Midbrain (tissue), 1 donor: ENCODE data around the gene NDE1.
A peak's percentile ranks its signal among the peaks of the same experiment; 100 is the strongest.

Experiments
- DNase-seq: peaks from one replicate; lab custom pipeline; 2025; lab: John Stamatoyannopoulos, UW

NDE1 gene

DNA sequence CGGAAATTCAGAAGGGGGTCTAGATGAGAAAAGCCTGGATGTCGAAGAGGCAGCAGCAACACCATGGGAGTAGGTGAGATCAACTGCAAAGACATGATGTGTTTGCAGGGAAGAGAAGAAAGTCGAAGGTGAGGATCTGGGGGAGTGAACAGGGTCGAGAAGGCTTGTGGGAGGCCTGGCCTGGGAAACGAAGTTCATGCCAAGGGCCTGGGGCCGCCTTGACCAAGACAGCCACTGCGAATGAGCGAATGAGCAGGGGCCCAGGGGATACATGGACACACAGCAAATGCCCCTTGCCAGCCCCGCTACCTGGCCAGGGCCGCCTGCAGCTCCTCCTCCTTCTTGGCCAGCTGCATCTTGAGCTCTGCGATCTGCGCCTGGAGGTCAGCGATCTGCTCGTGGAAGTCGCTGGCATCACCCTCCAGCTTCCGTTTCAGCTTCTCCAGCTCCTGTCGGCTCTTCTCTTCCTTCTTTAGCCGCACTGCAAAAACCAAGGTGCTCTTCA lies 87.1 kb downstream of the NDE1 start:
- no peak for DNase-seq

DNA sequence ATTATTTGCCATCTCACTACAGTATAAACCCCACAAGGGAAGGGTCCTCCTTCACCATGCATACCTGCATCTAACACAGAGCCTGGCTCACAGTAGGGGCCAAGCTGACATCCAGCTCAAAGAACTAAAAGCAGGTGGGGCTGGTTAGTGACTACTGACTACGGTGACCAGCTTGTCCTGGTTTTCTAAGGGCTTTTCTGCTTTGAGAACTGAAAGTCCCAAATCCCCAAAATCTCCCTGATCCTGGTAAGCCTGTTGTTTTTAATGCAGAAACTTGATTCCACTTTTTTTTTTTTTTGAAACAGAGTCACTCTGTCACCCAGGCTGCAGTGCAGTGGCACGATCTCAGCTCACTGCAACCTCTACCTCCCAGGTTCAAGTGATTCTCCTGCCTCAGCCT lies 89.4 kb downstream of the NDE1 start:
- DNase-seq, result no peak

DNA sequence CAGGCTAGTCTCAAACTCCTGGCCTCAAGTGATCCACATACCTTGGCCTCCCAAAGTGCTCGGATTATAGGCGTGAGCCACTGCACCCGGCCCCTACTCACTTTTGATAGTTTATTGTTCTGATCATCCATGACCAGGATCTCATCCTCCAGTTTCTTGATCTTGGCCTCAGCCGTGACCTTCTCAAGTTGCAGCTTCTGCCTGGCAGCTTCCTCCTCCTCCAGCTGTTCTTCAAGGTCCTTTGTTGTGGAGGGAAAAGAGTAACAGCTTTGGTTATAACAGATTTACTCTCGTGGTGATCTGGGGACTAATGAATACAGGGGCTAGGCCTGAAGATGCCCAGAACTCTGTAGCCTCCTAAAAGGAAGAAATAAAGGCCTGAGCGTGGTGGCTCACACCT lies 89.9 kb downstream of the NDE1 start:
- DNase-seq, result no peak

DNA sequence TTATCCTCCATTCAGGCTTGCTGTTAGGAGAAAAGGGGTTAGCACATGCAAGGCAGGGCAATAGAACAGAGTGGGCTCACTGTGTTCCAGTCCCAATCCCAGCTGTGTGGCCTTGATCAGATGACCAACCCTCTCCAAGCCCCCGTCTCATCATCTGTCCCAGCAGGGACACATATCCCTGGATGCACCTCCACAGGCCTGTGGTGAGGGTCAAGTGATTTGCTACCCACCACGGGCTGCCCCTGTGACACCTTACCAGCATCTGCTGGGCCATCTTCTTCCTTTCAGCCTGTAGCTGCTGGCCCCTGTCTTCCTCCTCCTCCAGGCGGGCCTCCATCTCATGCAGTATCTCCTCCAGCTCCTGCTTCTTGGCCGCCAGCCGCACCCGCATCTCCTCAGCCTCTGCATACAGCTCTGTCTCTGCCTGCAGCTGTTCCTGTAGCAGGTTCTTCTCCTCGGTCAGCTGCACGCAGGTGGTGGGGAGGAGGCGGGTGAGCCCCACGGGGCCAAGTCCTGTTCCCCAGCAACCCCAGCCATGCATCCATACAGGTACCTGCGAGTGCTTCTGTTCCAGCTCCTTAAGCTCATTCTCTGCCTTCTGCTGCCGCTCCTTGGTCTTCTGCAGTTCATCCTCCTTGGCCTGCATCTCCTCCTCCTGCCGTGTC lies 91.3 kb downstream of the NDE1 start:
- no peak for DNase-seq

DNA sequence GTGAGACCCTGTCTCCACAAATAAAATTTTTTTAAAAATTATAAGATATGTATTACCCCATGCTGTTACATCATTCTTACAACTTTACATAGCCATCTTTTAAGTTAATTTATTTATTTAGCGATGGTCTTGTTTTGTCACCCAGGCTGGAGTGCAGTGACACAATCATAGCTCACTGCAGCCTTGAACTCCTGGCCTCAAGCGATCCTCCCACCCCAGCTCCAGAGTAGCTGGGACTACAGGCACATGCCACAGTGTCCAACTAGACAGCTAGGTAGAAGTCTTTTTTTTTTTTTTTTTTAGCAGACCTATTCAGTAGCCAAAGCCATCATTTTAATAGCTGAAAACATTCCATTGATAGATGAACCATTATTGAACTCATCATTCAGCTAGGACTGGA lies 92.7 kb downstream of the NDE1 start:
- DNase-seq, result no peak

DNA sequence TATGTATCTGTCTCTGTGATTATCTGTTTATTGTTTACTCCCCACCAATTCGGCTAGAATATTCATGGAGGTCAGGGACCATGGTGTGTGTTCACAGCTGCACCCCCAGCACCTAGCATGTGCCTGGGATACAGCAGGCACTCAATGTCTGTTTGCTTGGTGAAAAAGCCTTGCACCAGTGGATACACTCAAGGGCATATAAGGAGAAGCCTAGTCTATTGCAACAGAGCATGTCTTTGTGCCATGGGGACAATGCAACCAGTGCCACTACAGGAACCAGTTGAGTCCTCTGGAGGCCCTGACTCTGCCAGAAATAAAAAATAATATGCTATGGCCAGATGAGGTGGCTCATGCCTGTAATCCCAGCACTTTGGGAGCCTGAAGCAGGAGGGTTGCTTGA lies 93.6 kb downstream of the NDE1 start:
- DNase-seq, result no peak

DNA sequence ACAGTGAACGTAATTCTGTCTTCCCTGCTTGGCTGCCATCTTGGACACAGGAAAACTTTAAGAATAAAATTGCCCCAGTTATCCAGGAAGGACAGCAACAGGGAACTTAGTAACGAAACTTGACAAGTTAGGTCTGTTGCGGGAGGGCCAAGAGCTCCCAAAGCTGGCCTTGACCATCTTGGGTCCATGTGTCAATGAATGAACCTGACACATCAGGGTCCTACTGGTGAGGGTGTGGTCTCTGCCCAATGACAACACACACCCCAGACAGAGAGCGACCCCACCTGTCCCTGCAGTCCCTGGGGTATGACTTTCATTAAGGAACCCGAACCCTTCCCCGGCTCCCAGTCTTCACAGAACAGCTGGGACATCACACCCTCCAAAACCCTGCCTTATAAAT lies 96.3 kb downstream of the NDE1 start:
- no peak for DNase-seq

DNA sequence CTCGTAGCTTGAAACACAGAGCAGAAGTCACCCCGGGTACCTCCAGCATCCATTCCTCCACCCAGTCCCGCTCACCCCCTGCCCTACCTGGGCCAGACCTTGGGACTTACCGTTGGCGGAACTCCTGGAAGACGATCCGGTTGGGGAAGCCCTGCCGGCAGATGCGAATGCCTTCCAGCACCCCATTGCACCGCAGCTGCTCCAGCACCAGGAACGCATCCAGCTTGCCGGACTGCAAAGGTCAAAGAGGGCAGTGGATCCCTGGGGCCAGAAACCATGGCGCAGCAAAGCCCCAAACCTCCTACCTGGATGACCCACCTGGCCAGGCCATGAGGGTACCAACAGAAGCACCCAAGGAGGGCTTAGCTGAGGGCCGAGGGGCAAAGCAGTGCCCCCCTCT lies 97.9 kb downstream of the NDE1 start:
- DNase-seq, result no peak

DNA sequence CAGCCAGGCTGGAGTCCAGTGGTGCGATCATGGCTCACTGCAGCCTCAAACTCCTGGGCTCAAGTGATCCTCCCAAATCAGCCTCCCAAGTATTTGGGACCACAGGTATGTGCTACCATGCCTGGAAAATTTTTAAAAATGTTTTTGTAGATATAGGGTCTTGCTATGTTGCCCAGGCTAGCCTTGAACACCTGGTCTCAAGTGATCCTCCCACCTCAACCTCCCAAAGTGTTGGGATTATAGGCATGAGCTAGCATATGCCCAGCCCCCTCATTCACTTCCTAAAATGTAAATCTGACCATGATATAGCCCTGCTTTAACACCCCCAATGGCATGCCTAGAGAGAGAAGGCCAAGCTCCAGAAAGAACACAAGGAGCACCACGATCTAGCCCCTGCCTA lies 98.6 kb downstream of the NDE1 start:
- no peak for DNase-seq

DNA sequence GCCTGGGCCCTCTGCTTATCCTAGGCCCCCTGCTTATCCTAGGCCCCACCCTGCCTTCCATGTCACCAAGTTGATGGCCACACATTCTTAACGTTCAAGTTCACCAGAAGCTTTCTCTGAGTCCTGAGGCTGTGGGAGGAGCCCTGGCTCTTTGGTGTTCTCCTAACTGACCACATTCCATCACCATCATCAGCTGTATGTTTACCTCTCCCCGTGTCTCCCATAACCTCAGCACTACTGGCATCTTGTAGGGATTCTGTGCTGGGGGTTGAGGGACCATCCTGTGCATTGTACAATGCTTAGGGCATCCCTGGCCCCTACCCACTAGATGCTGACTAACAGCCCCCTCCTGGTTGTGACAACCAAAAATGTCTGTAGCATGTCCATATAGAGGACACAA lies 99.3 kb downstream of the NDE1 start:
- no peak for DNase-seq

DNA sequence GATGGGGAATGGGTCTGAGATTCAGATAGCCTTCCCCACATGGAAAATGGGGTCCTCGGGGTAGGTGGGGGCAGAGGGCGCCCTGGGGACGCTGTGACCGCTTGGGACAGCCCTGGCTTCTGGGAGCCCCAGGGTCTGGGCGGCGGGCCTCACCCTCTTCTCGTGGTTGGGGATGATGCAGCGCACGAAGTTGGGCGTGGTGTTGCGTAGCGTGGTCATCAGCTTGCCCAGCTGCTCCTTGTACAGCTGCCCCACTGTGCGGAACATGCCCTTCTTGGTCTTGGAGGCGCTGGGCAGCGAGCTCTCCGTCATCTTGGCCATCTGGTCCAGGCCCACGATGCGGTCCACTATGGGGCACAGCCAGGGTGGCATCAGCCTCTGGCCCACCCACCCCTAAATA lies 99.9 kb downstream of the NDE1 start:
- no peak for DNase-seq

DNA sequence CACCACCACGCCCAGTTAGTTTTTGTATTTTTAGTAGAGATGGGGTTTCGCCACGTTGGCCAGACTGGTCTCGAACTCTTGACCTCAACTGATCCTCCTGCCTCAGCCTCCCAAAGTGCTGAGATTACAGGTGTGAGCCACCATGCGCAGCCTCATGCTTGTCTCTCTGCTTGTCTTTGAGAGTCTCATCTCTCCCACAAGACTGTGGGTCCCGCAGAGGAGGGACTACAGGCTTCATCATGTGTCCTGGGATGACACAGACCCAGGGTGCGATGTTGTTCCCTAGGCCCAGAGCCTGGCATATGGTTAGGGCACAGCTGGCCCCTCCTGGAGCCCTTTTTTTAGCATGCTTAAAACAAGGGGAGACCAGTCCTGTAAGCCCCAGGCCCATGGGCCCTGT lies 101.9 kb downstream of the NDE1 start:
- no peak for DNase-seq

DNA sequence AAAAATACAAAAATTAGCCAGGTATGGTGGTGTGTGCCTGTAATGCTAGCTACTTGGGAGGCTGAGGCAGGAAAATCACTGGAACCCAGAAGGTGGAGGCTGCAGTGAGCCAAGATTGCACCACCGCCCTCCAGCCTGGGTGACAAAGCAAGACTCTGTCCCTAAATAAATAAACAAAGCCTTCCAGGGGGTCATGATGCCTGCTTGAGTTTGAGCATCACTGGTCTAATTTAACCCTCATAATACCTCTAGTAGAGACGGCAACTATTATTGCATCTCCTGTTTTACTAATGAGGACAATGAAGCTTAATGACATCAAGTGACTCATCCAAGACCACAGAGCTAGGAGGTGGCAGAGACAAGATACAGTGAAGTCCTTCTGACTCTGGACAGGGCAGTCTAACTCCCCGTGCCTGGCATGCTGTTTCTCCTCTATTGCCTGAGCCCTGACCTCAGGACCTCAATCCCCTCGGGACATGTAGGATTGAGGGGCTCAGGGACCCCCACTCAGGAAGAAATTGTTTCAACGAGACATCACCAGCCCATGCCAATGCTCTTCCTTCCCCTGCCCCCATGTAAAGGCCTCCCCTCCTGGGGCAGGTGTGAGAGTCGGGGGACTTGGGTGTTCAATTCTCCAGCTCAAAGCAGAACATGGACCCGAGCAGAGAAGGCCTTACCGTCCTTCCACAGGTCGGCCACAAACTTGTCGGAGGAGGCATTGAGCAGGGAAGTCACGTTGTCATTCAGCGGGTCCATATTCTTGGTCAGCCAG lies 102.9 kb downstream of the NDE1 start:
- no peak for DNase-seq

DNA sequence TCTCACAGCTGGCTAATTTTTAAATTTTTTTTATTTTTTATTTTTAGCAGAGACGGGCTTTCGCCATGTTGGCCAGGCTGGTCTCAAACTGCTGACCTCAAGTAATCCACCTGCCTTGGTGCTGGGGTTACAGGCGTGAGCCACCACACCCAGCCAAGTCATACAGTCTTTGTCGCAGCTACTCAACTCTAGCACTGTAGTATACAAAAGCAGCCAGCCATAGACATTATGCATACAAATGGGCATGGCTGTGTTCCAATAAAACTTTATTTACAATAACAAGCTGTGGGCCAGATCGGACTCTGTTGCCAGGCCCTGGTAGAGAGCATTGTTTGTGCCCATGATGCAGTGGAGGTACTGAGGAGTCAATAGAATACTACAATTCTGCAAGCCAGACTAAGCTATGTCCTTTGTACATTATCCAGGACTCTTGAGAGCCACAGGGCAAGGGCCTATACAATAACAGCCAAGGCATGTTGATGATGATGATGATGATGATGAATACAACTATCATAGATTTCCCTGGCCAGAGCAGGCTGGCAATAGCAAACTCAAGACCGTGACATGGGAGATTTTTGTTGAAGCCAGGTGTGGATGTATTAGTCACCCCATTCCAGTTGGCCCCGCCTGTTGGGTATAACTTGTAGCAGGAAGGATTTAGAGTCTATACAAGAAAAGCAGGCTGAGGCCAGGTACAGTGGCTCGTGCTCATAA lies 104.9 kb downstream of the NDE1 start:
- no peak for DNase-seq

DNA sequence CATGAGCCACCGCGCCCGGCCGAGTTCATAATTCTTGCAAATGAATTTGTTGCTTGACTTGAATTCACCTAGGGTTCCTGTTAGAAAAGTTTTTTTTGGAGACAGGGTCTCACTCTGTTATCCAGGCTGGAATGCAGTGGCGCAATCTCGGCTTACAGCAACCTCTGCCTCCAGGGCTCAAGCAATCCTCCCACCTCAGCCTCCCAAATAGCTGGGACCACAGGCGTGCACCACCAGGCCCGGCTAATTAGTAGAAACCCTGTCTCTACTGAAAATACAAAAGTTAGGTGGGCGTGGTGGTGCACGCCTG lies 107.0 kb downstream of the NDE1 start:
- no peak for DNase-seq

DNA sequence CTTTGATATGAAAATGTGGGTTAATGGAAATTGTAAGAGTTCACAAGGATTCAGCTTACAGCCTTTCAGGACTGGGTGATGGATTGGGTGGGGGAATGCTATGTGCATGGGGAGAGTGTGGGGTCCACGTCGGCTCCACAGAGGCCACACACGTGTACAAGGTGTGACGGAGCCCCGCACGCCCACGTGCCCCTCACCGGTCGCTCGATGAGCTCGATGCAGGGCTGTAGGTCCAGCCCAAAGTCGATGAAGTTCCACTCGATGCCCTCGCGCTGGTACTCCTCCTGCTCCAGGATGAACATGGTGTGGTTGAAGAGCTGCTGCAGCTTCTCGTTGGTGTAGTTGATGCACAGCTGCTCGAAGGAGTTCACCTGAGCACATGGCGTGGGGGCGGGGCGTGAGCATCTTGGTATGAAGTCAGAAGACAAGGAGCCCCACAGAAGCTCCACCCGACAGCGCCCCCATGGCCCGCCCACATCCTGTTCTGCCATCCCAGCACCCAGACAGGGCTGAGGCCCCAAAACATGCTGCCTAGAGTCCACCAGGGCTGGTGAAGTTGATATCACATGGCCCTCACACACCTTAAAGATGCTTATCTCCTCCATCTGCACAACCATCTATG lies 107.7 kb downstream of the NDE1 start:
- DNase-seq, result no peak

DNA sequence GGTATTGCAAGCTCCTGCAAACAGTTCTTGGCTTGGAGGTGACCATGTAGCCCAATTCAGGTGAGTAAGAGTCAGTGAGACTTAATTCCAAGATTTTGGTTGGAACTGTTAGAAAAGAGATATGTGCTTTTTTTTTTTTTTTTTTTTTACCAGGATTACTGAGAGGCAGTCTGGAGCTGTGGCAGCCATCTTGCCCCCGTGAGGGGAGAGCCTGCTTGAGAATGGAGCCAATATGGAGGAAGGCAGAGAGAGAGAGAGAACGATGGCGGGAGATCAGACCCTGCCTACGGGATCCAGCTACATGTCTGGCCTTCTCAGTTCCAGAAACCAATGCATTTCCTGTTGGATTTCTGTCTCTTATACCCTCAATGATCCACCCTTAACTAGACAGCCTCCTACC lies 109.0 kb downstream of the NDE1 start:
- no peak for DNase-seq

DNA sequence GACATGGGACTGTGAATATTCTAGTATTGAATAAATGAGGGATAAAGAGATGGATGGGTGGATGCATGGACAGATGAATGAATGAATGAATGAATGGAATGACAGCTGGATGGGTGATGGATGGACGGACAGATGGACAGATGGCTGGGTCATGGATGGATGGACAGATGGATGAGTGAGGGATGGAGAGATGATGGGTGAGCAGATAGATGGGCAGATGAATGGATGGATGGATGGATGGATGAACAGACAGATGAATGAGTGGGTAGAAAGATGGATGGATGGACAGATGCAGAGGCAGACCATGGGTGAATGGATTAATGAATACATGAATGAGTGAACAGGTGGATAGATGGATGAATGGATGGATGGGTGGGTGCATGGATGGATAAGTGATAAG lies 110.1 kb downstream of the NDE1 start:
- no peak for DNase-seq

DNA sequence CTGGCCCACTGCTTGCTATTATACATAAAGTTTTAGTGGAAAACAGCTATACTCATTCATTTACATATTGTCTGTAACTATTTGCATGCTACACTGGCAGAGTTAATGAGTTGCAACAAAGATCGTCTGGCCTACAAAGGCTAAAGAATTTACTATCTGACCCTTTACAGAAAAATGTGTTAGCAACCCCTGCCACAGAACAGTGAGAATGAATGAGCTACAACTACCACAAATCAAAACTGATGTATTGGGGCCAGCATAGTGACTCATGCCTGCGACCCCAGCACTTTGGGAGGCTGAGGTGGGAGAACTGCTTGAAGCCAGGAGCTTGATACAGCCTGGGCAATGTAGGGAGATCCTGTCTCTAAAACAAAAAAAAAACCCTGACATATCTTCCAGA lies 114.1 kb downstream of the NDE1 start:
- no peak for DNase-seq

DNA sequence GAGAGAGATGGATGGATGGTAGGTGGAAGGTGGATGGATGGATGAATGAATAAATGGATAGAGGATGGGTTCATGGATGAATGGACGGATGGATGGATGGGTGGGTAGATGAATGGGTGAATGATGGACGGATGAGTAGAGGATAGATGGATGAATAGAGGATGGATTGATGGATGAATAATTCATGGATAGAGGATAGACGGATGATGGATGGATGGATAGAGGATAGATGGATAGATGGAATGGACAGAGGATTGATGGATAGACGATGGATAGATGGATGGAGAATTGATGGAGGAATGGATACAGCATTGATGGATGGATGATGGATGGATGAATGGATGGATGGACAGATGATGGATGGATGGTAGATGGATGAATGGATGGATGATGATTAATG lies 115.1 kb downstream of the NDE1 start:
- no peak for DNase-seq

DNA sequence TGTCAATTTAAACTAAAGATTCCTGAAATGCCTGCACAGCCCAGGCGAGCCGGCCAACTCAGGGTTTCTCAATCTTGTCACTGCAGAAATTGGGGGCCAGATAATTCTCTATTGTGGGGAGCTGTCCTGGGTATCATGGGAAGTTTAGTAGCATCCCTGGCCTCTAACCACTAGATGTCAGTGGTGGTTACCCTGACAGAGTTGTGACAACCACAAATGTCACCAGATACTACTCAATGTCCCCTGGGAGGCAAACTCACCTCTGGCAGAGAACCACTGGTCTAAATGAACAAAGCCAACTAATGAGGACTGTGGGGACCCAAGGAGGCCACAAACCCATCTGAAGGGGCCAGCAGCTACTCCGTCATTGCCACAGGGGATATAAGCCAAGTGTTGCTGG lies 115.8 kb downstream of the NDE1 start:
- DNase-seq, result peak; percentile 41

DNA sequence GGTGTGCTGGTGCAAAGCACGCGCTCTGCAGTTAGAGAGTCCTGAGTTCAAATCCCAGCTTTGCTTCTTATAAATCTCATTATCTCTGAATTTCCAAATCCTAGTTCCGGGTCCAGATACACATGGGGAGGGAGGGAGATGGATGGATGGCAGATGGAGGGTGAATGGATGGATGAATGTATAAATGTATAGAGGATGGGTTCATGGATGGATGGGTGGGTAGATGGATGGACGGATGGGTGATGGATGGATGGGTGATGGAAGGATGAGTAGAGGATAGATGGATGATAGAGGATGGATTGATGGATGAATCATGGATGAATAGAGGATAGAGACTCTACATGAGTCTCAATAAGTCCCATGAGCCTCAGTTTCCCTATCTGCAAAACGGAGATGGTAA lies 116.9 kb downstream of the NDE1 start:
- no peak for DNase-seq

DNA sequence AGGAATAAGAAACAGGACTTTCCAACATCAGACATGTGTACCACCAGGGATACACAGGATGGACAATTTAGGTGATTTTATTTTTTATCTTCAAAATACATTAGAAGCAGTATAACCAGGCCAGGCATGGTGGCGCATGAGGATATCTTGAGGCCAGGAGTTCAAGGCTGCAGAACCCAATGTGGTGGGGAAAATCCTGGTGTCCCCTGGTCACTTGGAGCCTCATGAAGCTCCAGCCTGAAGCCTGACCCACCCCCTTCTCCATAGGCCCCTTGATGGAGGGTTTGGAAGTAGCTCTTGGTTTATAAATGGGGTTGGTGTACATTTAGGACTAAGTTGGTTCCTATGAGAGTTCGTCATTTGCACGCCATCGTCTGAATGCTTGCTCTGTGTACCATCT lies 118.2 kb downstream of the NDE1 start:
- DNase-seq, result no peak
